ENCODE measurements around the gene GRIN2C. TPM values are rescaled to one million over a fixed set of nuclear protein-coding genes. Genes with fewer than 3 reads are reported as not detected.

GRIN2C gene
- total and polyA plus RNA-seq, 2 of the 4 experiments (the other 2 are of a cell fraction) = 0.22 TPM; not detected in 1

- Histone ChIP-seq H3K36me3 (ENCODE audit: control insufficient read depth, insufficient read depth, low read length) (no peaks in the 10 kb centered on the region; the same call in 1 of the 2 replicates), H2BK20ac (ENCODE audit: low read depth, low read length) (no peak overlapping the region), H2AK5ac (ENCODE audit: low read depth, low read length) (0 out of 2 replicates have a peak overlapping the region, but pooled peaks have one; percentile 7), H2AK9ac (replicated peaks; ENCODE audit: low read depth, low read length, poor library complexity) (peak overlapping the region; percentile 83), H3K4me1 (ENCODE audit: control insufficient read depth, insufficient read depth, low read length) (peaks cover 7% of the 10 kb centered on the region), H3K9ac (ENCODE audit: low read depth, low read length) (no peak overlapping the region), H3K56ac (ENCODE audit: extremely low read depth, insufficient read depth, low read length) (no peak overlapping the region), H3K9me3 (ENCODE audit: control insufficient read depth, insufficient read depth, low read length) (no peaks in the 10 kb centered on the region), H4K20me1 (ENCODE audit: insufficient read depth, low read length) (no peaks in the 10 kb centered on the region), H3K4me2 (ENCODE audit: low read depth, low read length) (peak overlapping the region; percentile 53; the same call in 1 of the 2 replicates), H2BK15ac (ENCODE audit: low read depth, low read length) (no peak overlapping the region), H3K23ac (ENCODE audit: low read depth, low read length) (no peak overlapping the region), H2BK5ac (ENCODE audit: low read depth, low read length, poor library complexity, severe bottlenecking) (no peak overlapping the region), H3K4ac (ENCODE audit: low read depth, low read length) (no peak overlapping the region), H2AFZ (replicated peaks; ENCODE audit: low read length, poor library complexity) (peak overlapping the region; percentile 93), H4K8ac (ENCODE audit: low read depth in 2 of 2, low read length in 2 of 2) (peak overlapping the region in 1 of 2 experiments; percentile 66; a peak in 2 of 4 replicates), H3K18ac (ENCODE audit: low read depth, low read length) (no peak overlapping the region), H3K79me1 (ENCODE audit: low read depth in 1 of 2, low read length in 2 of 2) (no peaks in the 10 kb centered on the region), H4K91ac (ENCODE audit: insufficient read depth, low read depth, low read length) (no peak overlapping the region), H3K27ac (ENCODE audit: insufficient read depth, low read length) (no peak overlapping the region), H2BK120ac (ENCODE audit: low read depth, low read length) (no peak overlapping the region), H3K14ac (replicated peaks; ENCODE audit: low read depth, low read length) (no peak overlapping the region), H3K27me3 (ENCODE audit: control insufficient read depth, insufficient read depth, low read length) (peaks cover 5% of the 10 kb centered on the region; the same call in 1 of the 2 replicates), H3K9me1 (ENCODE audit: insufficient read depth, low read length) (no peaks in the 10 kb centered on the region), H4K5ac (ENCODE audit: low read depth, low read length) (no peak overlapping the region), H3K4me3 (ENCODE audit: insufficient read depth, low read depth, low read length) (no peak overlapping the region)
- in situ Hi-C loops (cut with MboI; ENCODE audit: low sequenced_read_pairs) (no loop called here), intact Hi-C loops (cut with micrococcal nuclease) (loop anchor here (5.0 kb wide), 1 partner anchor 95 kb away; the partner anchor contains the start of gene NHERF1), dilution Hi-C loops (cut with HindIII; ENCODE audit: low sequenced_read_pairs, unreplicated experiment) (no loop called here)
- no TSS peak for BruUV-seq (replicated peaks)
- TF ChIP-seq RCOR1 (IDR thresholded peaks at IDR 0.05; ENCODE audit: insufficient replicate concordance, low read length) = no peak
- TF ChIP-seq MXI1 (IDR thresholded peaks at IDR 0.05; ENCODE audit: borderline replicate concordance, low read depth, low read length) = no peak
- no peak for TF ChIP-seq RAD21 (IDR thresholded peaks at IDR 0.05; ENCODE audit: low read length)
- TF ChIP-seq CEBPB (IDR thresholded peaks at IDR 0.05; ENCODE audit: low read depth, low read length) = no peak
- TF ChIP-seq POLR2A (IDR thresholded peaks at IDR 0.05; ENCODE audit: low read depth, low read length) = no peak
- no peak for TF ChIP-seq MAZ (IDR thresholded peaks at IDR 0.05; ENCODE audit: borderline replicate concordance, low read depth, low read length)
- peak; percentile 55; the same call in 1 of the 2 replicates for TF ChIP-seq RFX5 (IDR thresholded peaks at IDR 0.05; ENCODE audit: low read depth, low read length)
- TF ChIP-seq MAFK (IDR thresholded peaks at IDR 0.05; ENCODE audit: low read depth, low read length) = no peak
- DNase-seq (no peak), ATAC-seq (ENCODE audit: low read depth) (no peak)
- 47% methylated on average over 2 of the region's 8 CpGs; no CpG with 5 or more reads in 1 of the 2 experiments for WGBS, 2 experiments (ENCODE audit: extremely low coverage in 2 of 2, insufficient read length in 1 of 2)
- POLR2A ChIA-PET (ENCODE audit: unreplicated experiment) = no interaction called here
- CTCF ChIA-PET = interaction anchor here (1.0 to 1.4 kb wide), 2 partner anchors 17 to 31 kb away, joined by 3 to 4 read pairs; partner anchors contain the start of gene FDXR
These were observed 17.5 kb downstream of the GRIN2C start for GRCh38 chr17:74842146-74842598.

All from IMR-90 (cell line).